PFSK-1 (cell line): ENCODE data around the gene METTL26.

Source experiments
- SIN3A ChIP-seq: IDR thresholded peaks from 2 replicates; pipeline ENCODE4 v1.6.1; 2012; ENCODE audit warnings: mild to moderate bottlenecking, low read length, moderate library complexity, borderline replicate concordance; ENCODE audit not compliant: insufficient read depth
- TAF1 ChIP-seq: IDR thresholded peaks from 2 replicates; pipeline ENCODE4 v1.6.1; 2012; ENCODE audit warnings: low read length, control low read depth, borderline replicate concordance; ENCODE audit not compliant: insufficient read depth

DNA sequence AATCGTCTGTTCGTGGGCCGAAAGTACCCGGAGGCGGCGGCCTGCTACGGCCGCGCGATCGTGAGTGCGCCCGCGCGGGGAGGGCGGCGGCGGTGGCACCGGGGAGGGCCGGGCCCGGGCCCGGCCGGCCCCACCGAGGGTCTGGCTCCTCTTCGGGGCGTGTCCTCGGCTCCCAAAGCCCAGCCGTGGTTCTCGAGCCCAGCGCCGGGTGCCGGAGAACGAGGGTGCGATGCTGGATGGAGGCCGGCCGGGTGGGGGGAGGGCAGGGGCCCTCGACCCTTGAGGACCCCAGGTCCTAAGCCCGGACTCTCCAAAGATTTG, 44.5 kb upstream of the METTL26 start:
- no peak; the same call in 1 of the 2 replicates for TF ChIP-seq SIN3A
- TF ChIP-seq TAF1: no peak
